ENCODE data around the gene AK6.

DNA sequence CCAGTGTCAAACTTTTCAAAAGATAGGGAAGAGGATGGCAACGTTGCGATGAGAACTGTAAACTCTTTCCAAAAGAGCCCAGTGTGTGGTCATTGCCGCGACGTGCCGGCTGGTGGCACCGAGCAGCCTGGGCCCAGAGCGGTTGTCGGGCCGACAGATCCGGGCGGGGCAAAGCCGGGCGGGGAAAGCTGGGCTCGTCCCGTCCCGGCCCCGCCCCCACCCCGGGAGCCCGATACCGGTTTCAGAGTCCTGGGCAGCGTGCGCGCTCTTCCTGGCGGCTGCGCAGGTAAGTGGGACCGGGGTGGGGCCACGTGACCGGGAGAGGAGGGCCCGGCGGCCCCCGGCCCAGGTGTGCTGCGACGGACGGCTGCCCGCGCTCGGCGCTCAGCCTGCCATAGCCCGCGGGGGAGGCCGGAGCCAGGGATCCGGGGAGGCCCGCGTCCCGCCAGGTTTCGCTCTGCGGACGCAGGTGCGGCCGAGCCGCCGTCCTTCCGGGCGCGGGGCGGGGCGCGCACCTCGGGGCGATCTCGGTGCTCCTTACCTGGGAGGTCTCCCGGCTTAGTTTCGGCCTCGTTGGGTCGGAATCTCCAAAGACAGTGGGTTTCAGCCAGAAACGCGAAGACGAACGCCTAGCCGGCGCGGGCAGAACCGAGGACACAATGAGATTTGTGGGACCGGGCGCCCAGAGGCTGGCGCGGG is 45.7 kb upstream of the AK6 start, which contains the start of gene MARVELD2:
- TF ChIP-seq POLR2AphosphoS5 (IDR thresholded peaks at IDR 0.05; ENCODE audit: low read depth, low read length) (no peak), TAF1 (IDR thresholded peaks at IDR 0.05; ENCODE audit: borderline replicate concordance, insufficient read depth, low read length) (no peak), SIN3A (IDR thresholded peaks at IDR 0.05; ENCODE audit: borderline replicate concordance, insufficient read depth, low read length) (no peak)
- TF ChIP-seq, protein P1, sequence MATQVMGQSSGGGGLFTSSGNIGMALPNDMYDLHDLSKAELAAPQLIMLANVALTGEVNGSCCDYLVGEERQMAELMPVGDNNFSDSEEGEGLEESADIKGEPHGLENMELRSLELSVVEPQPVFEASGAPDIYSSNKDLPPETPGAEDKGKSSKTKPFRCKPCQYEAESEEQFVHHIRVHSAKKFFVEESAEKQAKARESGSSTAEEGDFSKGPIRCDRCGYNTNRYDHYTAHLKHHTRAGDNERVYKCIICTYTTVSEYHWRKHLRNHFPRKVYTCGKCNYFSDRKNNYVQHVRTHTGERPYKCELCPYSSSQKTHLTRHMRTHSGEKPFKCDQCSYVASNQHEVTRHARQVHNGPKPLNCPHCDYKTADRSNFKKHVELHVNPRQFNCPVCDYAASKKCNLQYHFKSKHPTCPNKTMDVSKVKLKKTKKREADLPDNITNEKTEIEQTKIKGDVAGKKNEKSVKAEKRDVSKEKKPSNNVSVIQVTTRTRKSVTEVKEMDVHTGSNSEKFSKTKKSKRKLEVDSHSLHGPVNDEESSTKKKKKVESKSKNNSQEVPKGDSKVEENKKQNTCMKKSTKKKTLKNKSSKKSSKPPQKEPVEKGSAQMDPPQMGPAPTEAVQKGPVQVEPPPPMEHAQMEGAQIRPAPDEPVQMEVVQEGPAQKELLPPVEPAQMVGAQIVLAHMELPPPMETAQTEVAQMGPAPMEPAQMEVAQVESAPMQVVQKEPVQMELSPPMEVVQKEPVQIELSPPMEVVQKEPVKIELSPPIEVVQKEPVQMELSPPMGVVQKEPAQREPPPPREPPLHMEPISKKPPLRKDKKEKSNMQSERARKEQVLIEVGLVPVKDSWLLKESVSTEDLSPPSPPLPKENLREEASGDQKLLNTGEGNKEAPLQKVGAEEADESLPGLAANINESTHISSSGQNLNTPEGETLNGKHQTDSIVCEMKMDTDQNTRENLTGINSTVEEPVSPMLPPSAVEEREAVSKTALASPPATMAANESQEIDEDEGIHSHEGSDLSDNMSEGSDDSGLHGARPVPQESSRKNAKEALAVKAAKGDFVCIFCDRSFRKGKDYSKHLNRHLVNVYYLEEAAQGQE (IDR thresholded peaks at IDR 0.05; ENCODE audit: insufficient read depth in 1 of 2, low read depth in 2 of 2, low read length in 2 of 2) = no peak

Data from PFSK-1 (cell line).